GM23338 (cell line): ENCODE measurements around the gene ARHGEF11. TPM values are rescaled to one million over a fixed set of nuclear protein-coding genes. Genes with fewer than 3 reads are reported as not detected.
A peak's percentile ranks its signal among the peaks of the same experiment; 100 is the strongest.

Experiments
- ATAC-seq: fragments of 200-7000 bp; cut with Tn5 transposase; 3 replicates; pipeline ENCODE4 v1.9.1; 2020
- DNase-seq: peaks from one replicate; pipeline ENCODE4 v3.0.0-alpha.2; 2015; ENCODE audit warnings: low spot score
- H2AFZ ChIP-seq: fragments of 200-600 bp; sonication (generic); 2 replicates; pipeline ENCODE4 v1.8.0; 2016; ENCODE audit warnings: antibody characterized with exemption, mild to moderate bottlenecking, moderate library complexity
- H3F3A ChIP-seq: fragments of 200-600 bp; sonication (generic); replicated peaks from 2 replicates; pipeline ENCODE4 v1.8.0; 2017; ENCODE audit warnings: antibody characterized with exemption, mixed run types, low read depth
- H3K27ac ChIP-seq: fragments of 200-600 bp; sonication (generic); 2 replicates; pipeline ENCODE4 v1.6.1; 2016; ENCODE audit warnings: low read depth
- H3K27me3 ChIP-seq: fragments of 200-600 bp; sonication (generic); 2 replicates; pipeline ENCODE4 v1.8.0; 2016; ENCODE audit warnings: mild to moderate bottlenecking, mixed run types, moderate library complexity; ENCODE audit not compliant: insufficient read depth
- H3K36me3 ChIP-seq: fragments of 200-600 bp; sonication (generic); 2 replicates; pipeline ENCODE4 v1.8.0; 2016; ENCODE audit warnings: mild to moderate bottlenecking; ENCODE audit not compliant: insufficient read depth
- H3K4me1 ChIP-seq: fragments of 200-600 bp; sonication (generic); 2 replicates; pipeline ENCODE4 v1.8.0; 2016; ENCODE audit warnings: mild to moderate bottlenecking, moderate library complexity; ENCODE audit not compliant: insufficient read depth
- H3K4me2 ChIP-seq: fragments of 200-600 bp; sonication (generic); 2 replicates; pipeline ENCODE4 v1.7.1; 2017; ENCODE audit warnings: mixed run types
- H3K4me3 ChIP-seq: fragments of 200-600 bp; sonication (generic); 2 replicates; pipeline ENCODE4 v1.6.1; 2016; ENCODE audit warnings: mixed run types
- H3K79me2 ChIP-seq: fragments of 200-600 bp; sonication (generic); replicated peaks from 2 replicates; pipeline ENCODE4 v1.8.0; 2017; ENCODE audit warnings: mild to moderate bottlenecking; ENCODE audit not compliant: insufficient read depth
- H3K9me2 ChIP-seq: fragments of 200-600 bp; sonication (generic); 2 replicates; pipeline ENCODE4 v1.8.0; 2017; ENCODE audit not compliant: insufficient read depth
- H4K20me1 ChIP-seq: fragments of 200-600 bp; sonication (generic); replicated peaks from 2 replicates; pipeline ENCODE4 v1.8.0; 2017; ENCODE audit warnings: mild to moderate bottlenecking; ENCODE audit not compliant: insufficient read depth
- H3K27ac Mint-ChIP-seq: 2 replicates; pipeline ENCODE4 v1.8.0; 2020; ENCODE audit warnings: inconsistent platforms, mild to moderate bottlenecking, moderate library complexity, mixed read lengths
- H3K27me3 Mint-ChIP-seq: 3 replicates; pipeline ENCODE4 v1.8.0; 2022; ENCODE audit warnings: low read depth, mild to moderate bottlenecking, moderate library complexity, mixed read lengths, inconsistent platforms; ENCODE audit not compliant: insufficient read depth, poor library complexity
- H3K36me3 Mint-ChIP-seq: 3 replicates; pipeline ENCODE4 v1.8.0; 2021; ENCODE audit warnings: low read depth, mild to moderate bottlenecking, inconsistent platforms, moderate library complexity, mixed read lengths
- H3K4me1 Mint-ChIP-seq: 3 replicates; pipeline ENCODE4 v1.8.0; 2020; ENCODE audit warnings: mild to moderate bottlenecking, inconsistent platforms, mixed read lengths
- H3K4me3 Mint-ChIP-seq: 3 replicates; pipeline ENCODE4 v1.8.0; 2021; ENCODE audit warnings: moderate library complexity, mild to moderate bottlenecking, inconsistent platforms, mixed read lengths
- H3K9me3 Mint-ChIP-seq: 3 replicates; pipeline ENCODE4 v1.8.0; 2020; ENCODE audit warnings: moderate library complexity, mild to moderate bottlenecking, inconsistent platforms, mixed read lengths
- CREB1 ChIP-seq: fragments of 250-450 bp; sonication (Bioruptor Pico); IDR thresholded peaks from 2 replicates; pipeline ENCODE4 v1.5.0; 2020; ENCODE audit warnings: low read depth, mild to moderate bottlenecking, moderate library complexity
- EZH2 ChIP-seq: fragments of 200-600 bp; sonication (generic); IDR thresholded peaks from one replicate; pipeline ENCODE4 v1.8.0; 2017; ENCODE audit warnings: antibody characterized with exemption, mild to moderate bottlenecking, low read depth; ENCODE audit not compliant: unreplicated experiment
- EZH2phosphoT487 ChIP-seq: fragments of 200-600 bp; sonication (generic); IDR thresholded peaks from one replicate; pipeline ENCODE4 v1.8.1; 2018; ENCODE audit warnings: antibody characterized with exemption; ENCODE audit not compliant: unreplicated experiment
- JUNB ChIP-seq: IDR thresholded peaks from one replicate; pipeline ENCODE4 v1.6.1; 2016; ENCODE audit warnings: antibody characterized with exemption; ENCODE audit not compliant: unreplicated experiment
- NANOG ChIP-seq: IDR thresholded peaks from 2 replicates; pipeline ENCODE4 v1.6.1; 2016; ENCODE audit warnings: antibody characterized with exemption, borderline replicate concordance
- POLR2AphosphoS5 ChIP-seq: IDR thresholded peaks from 2 replicates; pipeline ENCODE4 v1.6.1; 2016; ENCODE audit warnings: antibody characterized with exemption, low read depth
- STAT1 ChIP-seq: IDR thresholded peaks from one replicate; pipeline ENCODE4 v1.6.1; 2016; ENCODE audit warnings: antibody characterized with exemption; ENCODE audit not compliant: unreplicated experiment
- ZNF114 ChIP-seq: fragments of 250-450 bp; sonication (Bioruptor Pico); IDR thresholded peaks from 2 replicates; pipeline ENCODE4 v1.5.0; 2020; ENCODE audit warnings: mild to moderate bottlenecking, moderate library complexity
- ZNF331 ChIP-seq: fragments of 250-450 bp; sonication (Bioruptor Pico); IDR thresholded peaks from 2 replicates; pipeline ENCODE4 v1.5.0; 2020; ENCODE audit warnings: low read depth, mild to moderate bottlenecking, moderate library complexity
- polyA plus RNA-seq: library from polyadenylated mRNA; unstranded; fragments of >200 nt; fragmentation: Nextera tagmentation; extraction: Ambion mirVana; gene quantifications from 2 replicates; pipeline ENCODE4 v1.2.1, GENCODE V29; 2016
- total RNA-seq: library from RNA; depleted of rRNA; stranded (reverse); fragments of >200 nt; shearing (Covaris generic); gene quantifications from 2 replicates; pipeline ENCODE4 v1.2.3, GENCODE V29; 2014
- TF ChIP-seq, protein P1 (sequence below), 2 experiments: fragments of 200-600 bp in 1 of 2; sonication (generic) in 1 of 2; conservative IDR thresholded peaks; 2 replicates each; pipeline versions ENCODE4 v1.5.1 to v1.6.1; 2016 to 2017; ENCODE audit warnings: antibody characterized with exemption in 2 of 2, low read depth in 2 of 2, mild to moderate bottlenecking in 2 of 2, moderate library complexity in 1 of 2
- TF ChIP-seq, protein P2 (sequence below): IDR thresholded peaks from 2 replicates; pipeline ENCODE4 v1.6.1; 2016; ENCODE audit warnings: antibody characterized with exemption
- TF ChIP-seq, protein P3 (sequence below): fragments of 250-450 bp; sonication (Bioruptor Pico); IDR thresholded peaks from 2 replicates; pipeline ENCODE4 v1.5.0; 2020; ENCODE audit warnings: mild to moderate bottlenecking, moderate library complexity
- TF ChIP-seq, protein P4 (sequence below): IDR thresholded peaks from one replicate; pipeline ENCODE4 v1.6.1; 2018; ENCODE audit warnings: antibody characterized with exemption; ENCODE audit not compliant: unreplicated experiment

ARHGEF11 gene
- total and polyA plus RNA-seq, 2 experiments from 2014 or later: 12.3 to 33.7 TPM

DNA sequence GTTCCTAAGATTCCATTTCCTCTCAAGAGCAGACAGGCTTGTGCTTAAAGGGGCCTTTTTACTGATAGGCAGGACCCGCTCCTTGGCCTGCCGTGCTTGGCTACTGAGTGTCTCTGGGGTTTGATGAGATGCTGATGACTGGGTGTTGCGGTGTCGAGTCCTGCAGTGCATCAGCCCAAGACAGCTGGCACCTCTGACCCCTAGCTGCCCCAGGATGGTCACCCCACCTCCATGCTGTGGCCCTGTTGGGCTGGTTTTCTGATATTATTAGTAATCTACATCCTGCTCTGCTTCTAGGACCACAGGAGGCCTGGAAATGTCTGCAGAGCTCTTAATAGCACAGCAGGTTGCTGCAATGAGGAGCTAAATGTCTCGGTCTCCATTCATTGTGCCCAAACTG lies 96.4 kb downstream of the ARHGEF11 start:
- Mint-ChIP-seq H3K4me3 (no peak overlapping the region), H3K36me3 (peaks cover 66% of the 10 kb centered on the region), H3K9me3 (no peaks in the 10 kb centered on the region), H3K27ac (no peak overlapping the region), H3K4me1 (peaks cover 8% of the 10 kb centered on the region), H3K27me3 (peaks cover 1% of the 10 kb centered on the region)
- Histone ChIP-seq H3K9me2 (no peaks in the 10 kb centered on the region), H4K20me1 (no peaks in the 10 kb centered on the region), H3K27ac (no peak overlapping the region), H3F3A (no peaks in the 10 kb centered on the region), H3K79me2 (no peaks in the 10 kb centered on the region), H2AFZ (no peak overlapping the region), H3K36me3 (peaks cover 19% of the 10 kb centered on the region), H3K4me3 (no peak overlapping the region), H3K4me2 (no peak overlapping the region), H3K4me1 (no peaks in the 10 kb centered on the region), H3K27me3 (no peaks in the 10 kb centered on the region)
- no peak for TF ChIP-seq ZNF114
- TF ChIP-seq ZNF331 (CRISPR knock-in tag): no peak
- TF ChIP-seq, protein P1, sequence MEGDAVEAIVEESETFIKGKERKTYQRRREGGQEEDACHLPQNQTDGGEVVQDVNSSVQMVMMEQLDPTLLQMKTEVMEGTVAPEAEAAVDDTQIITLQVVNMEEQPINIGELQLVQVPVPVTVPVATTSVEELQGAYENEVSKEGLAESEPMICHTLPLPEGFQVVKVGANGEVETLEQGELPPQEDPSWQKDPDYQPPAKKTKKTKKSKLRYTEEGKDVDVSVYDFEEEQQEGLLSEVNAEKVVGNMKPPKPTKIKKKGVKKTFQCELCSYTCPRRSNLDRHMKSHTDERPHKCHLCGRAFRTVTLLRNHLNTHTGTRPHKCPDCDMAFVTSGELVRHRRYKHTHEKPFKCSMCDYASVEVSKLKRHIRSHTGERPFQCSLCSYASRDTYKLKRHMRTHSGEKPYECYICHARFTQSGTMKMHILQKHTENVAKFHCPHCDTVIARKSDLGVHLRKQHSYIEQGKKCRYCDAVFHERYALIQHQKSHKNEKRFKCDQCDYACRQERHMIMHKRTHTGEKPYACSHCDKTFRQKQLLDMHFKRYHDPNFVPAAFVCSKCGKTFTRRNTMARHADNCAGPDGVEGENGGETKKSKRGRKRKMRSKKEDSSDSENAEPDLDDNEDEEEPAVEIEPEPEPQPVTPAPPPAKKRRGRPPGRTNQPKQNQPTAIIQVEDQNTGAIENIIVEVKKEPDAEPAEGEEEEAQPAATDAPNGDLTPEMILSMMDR (conservative IDR thresholded peaks at IDR 0.05; ENCODE audit: low read depth in 2 of 2): no peak
- no peak for TF ChIP-seq NANOG
- TF ChIP-seq STAT1: no peak
- TF ChIP-seq, protein P2, sequence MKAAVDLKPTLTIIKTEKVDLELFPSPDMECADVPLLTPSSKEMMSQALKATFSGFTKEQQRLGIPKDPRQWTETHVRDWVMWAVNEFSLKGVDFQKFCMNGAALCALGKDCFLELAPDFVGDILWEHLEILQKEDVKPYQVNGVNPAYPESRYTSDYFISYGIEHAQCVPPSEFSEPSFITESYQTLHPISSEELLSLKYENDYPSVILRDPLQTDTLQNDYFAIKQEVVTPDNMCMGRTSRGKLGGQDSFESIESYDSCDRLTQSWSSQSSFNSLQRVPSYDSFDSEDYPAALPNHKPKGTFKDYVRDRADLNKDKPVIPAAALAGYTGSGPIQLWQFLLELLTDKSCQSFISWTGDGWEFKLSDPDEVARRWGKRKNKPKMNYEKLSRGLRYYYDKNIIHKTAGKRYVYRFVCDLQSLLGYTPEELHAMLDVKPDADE: no peak
- TF ChIP-seq, protein P3, sequence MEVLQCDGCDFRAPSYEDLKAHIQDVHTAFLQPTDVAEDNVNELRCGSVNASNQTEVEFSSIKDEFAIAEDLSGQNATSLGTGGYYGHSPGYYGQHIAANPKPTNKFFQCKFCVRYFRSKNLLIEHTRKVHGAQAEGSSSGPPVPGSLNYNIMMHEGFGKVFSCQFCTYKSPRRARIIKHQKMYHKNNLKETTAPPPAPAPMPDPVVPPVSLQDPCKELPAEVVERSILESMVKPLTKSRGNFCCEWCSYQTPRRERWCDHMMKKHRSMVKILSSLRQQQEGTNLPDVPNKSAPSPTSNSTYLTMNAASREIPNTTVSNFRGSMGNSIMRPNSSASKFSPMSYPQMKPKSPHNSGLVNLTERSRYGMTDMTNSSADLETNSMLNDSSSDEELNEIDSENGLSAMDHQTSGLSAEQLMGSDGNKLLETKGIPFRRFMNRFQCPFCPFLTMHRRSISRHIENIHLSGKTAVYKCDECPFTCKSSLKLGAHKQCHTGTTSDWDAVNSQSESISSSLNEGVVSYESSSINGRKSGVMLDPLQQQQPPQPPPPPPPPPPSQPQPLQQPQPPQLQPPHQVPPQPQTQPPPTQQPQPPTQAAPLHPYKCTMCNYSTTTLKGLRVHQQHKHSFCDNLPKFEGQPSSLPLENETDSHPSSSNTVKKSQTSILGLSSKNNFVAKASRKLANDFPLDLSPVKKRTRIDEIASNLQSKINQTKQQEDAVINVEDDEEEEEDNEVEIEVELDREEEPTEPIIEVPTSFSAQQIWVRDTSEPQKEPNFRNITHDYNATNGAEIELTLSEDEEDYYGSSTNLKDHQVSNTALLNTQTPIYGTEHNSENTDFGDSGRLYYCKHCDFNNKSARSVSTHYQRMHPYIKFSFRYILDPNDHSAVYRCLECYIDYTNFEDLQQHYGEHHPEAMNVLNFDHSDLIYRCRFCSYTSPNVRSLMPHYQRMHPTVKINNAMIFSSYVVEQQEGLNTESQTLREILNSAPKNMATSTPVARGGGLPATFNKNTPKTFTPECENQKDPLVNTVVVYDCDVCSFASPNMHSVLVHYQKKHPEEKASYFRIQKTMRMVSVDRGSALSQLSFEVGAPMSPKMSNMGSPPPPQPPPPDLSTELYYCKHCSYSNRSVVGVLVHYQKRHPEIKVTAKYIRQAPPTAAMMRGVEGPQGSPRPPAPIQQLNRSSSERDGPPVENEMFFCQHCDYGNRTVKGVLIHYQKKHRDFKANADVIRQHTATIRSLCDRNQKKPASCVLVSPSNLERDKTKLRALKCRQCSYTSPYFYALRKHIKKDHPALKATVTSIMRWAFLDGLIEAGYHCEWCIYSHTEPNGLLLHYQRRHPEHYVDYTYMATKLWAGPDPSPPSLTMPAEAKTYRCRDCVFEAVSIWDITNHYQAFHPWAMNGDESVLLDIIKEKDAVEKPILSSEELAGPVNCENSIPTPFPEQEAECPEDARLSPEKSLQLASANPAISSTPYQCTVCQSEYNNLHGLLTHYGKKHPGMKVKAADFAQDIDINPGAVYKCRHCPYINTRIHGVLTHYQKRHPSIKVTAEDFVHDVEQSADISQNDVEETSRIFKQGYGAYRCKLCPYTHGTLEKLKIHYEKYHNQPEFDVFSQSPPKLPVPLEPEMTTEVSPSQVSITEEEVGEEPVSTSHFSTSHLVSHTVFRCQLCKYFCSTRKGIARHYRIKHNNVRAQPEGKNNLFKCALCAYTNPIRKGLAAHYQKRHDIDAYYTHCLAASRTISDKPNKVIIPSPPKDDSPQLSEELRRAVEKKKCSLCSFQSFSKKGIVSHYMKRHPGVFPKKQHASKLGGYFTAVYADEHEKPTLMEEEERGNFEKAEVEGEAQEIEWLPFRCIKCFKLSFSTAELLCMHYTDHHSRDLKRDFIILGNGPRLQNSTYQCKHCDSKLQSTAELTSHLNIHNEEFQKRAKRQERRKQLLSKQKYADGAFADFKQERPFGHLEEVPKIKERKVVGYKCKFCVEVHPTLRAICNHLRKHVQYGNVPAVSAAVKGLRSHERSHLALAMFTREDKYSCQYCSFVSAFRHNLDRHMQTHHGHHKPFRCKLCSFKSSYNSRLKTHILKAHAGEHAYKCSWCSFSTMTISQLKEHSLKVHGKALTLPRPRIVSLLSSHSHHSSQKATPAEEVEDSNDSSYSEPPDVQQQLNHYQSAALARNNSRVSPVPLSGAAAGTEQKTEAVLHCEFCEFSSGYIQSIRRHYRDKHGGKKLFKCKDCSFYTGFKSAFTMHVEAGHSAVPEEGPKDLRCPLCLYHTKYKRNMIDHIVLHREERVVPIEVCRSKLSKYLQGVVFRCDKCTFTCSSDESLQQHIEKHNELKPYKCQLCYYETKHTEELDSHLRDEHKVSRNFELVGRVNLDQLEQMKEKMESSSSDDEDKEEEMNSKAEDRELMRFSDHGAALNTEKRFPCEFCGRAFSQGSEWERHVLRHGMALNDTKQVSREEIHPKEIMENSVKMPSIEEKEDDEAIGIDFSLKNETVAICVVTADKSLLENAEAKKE (CRISPR knock-in tag): no peak
- no peak for TF ChIP-seq CREB1 (CRISPR knock-in tag)
- TF ChIP-seq EZH2phosphoT487: no peak
- no peak for TF ChIP-seq JUNB
- TF ChIP-seq, protein P4, sequence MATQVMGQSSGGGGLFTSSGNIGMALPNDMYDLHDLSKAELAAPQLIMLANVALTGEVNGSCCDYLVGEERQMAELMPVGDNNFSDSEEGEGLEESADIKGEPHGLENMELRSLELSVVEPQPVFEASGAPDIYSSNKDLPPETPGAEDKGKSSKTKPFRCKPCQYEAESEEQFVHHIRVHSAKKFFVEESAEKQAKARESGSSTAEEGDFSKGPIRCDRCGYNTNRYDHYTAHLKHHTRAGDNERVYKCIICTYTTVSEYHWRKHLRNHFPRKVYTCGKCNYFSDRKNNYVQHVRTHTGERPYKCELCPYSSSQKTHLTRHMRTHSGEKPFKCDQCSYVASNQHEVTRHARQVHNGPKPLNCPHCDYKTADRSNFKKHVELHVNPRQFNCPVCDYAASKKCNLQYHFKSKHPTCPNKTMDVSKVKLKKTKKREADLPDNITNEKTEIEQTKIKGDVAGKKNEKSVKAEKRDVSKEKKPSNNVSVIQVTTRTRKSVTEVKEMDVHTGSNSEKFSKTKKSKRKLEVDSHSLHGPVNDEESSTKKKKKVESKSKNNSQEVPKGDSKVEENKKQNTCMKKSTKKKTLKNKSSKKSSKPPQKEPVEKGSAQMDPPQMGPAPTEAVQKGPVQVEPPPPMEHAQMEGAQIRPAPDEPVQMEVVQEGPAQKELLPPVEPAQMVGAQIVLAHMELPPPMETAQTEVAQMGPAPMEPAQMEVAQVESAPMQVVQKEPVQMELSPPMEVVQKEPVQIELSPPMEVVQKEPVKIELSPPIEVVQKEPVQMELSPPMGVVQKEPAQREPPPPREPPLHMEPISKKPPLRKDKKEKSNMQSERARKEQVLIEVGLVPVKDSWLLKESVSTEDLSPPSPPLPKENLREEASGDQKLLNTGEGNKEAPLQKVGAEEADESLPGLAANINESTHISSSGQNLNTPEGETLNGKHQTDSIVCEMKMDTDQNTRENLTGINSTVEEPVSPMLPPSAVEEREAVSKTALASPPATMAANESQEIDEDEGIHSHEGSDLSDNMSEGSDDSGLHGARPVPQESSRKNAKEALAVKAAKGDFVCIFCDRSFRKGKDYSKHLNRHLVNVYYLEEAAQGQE: no peak
- no peak for TF ChIP-seq EZH2
- no peak for TF ChIP-seq POLR2AphosphoS5
- DNase-seq (no peak), ATAC-seq (peak; percentile 33; the same call in 2 of the 3 replicates)
